ENCODE results near the gene WDR54. TPM values are rescaled to one million over a fixed set of nuclear protein-coding genes. Genes with fewer than 3 reads are reported as not detected.

Gene WDR54
- total and polyA plus RNA-seq, 2 donors (not counting 3 experiments of a cell fraction or from before 2014, with no cell fraction given), result 21.7 to 46.3 TPM

GRCh38 chr2:74378007-74378406 is 43.5 kb upstream of the WDR54 start:
- BruUV-seq (replicated peaks), result TSS peak; percentile 49
- no peaks in the 10 kb centered on the region for H3K4me1 ChIP-seq (ENCODE audit: control insufficient read depth, extremely low read depth, insufficient read depth, low read length)
- peaks cover 32% of the 10 kb centered on the region for H3K79me2 ChIP-seq (ENCODE audit: control insufficient read depth, insufficient read depth, low read length)
- H4K20me1 ChIP-seq (replicated peaks; ENCODE audit: control insufficient read depth, extremely low read depth, insufficient read depth, low read length), result no peaks in the 10 kb centered on the region
- intact Hi-C loops (cut with micrococcal nuclease) (no loop called here), dilution Hi-C loops (cut with MboI; ENCODE audit: extremely low pct_ligation_motif_present, low sequenced_read_pairs) (no loop called here)
- no peak overlapping the region for H2AFZ ChIP-seq (ENCODE audit: low read depth, low read length)
- FAIRE-seq (no peak), DNase-seq (ENCODE audit: low read depth, low spot score) (no peak)
- TF ChIP-seq MYC (IDR thresholded peaks at IDR 0.05; ENCODE audit: low read depth, low read length) (no peak), FOS (IDR thresholded peaks at IDR 0.05; ENCODE audit: borderline replicate concordance, insufficient read depth, low read length) (no peak), CTCF (IDR thresholded peaks at IDR 0.05; ENCODE audit: extremely low read depth in 1 of 2, insufficient read depth in 1 of 2, low read depth in 1 of 2, low read length in 2 of 2) (no peak), POLR2A (IDR thresholded peaks at IDR 0.05; ENCODE audit: low read depth, low read length) (no peak)
- no peak overlapping the region for H3K4me3 ChIP-seq (replicated peaks in 1 of 3; ENCODE audit: insufficient read depth in 1 of 3, low read depth in 1 of 3, low read length in 3 of 3)
- no peaks in the 10 kb centered on the region for H3K27me3 ChIP-seq (ENCODE audit: control insufficient read depth in 2 of 2, insufficient read depth in 2 of 2, low read length in 2 of 2)
- ChIA-PET POLR2A (no interaction called here), CTCF (no interaction called here)
- no peak overlapping the region for H3K9ac ChIP-seq (replicated peaks; ENCODE audit: extremely low read depth, insufficient read depth, low read length)
- peaks cover 0 to 14% of the 10 kb centered on the region in 2 experiments for H3K36me3 ChIP-seq (ENCODE audit: control insufficient read depth in 2 of 2, extremely low read depth in 1 of 2, insufficient read depth in 2 of 2, low read length in 2 of 2)
- H3K9me3 ChIP-seq (replicated peaks; ENCODE audit: control insufficient read depth, insufficient read depth, low read length), result no peaks in the 10 kb centered on the region
- no peak overlapping the region for H3K4me2 ChIP-seq (ENCODE audit: insufficient read depth, low read length)
- H3K27ac ChIP-seq (ENCODE audit: insufficient read depth, low read depth, low read length), result no peak overlapping the region
- H3K9me1 ChIP-seq (replicated peaks; ENCODE audit: control insufficient read depth, extremely low read depth, insufficient read depth, low read length), result no peaks in the 10 kb centered on the region
